ENCODE results near the gene CD74.

DNA sequence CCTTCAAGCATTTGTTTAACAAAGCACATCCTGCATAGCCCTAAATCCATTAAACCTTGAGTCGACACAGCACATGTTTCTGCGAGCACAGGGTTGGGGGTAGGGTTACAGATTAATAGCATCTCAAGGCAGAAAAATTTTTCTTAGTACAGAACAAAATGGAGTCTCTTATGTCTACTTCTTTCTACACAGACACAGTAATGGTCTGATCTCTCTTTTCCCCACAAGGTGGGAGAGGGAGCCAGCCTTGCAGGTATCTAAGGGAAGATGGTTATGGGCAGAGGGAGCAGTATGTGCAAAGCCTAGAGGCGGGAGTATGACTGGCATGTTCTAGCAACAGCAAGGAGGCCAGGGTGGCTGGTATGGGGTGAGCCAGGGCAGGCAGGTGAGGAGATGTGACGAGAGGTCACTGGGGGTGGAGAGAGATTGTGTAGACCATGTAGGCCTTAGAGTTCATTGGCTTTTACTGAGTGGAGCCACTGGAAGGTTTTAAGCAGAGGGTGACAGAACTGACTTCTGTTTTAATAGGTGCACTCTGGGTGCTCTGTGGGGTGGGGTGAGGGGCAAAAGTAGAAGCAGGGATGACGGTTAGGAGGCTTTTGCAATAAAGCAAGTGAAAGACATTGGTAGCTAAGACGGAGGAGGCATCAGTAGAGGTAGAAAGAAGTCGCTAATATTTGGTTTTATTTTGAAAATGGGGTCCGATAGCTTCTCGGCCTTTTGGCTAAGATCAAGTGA lies 42.0 kb upstream of the CD74 start:
- no peak for TF ChIP-seq GATA2 (IDR thresholded peaks at IDR 0.05; ENCODE audit: low read depth, low read length)
- no peak for TF ChIP-seq GATA3 (IDR thresholded peaks at IDR 0.05; ENCODE audit: low read depth, low read length)

All from SH-SY5Y (cell line).